Thyroid gland (tissue), 4 donors: ENCODE measurements around the gene AGFG2.

Source experiments
- POLR2A ChIP-seq, 2 donors: fragments of 450-650 bp; IDR thresholded peaks; one replicate each; pipeline ENCODE4 v1.6.1; 2017; ENCODE audit warnings: antibody characterized with exemption in 2 of 2, mild to moderate bottlenecking in 2 of 2, moderate library complexity in 1 of 2
- TF ChIP-seq, protein P1 (sequence below), 6 experiments: fragments of 200-600 bp in 3 of 6; fragments of 450-650 bp in 3 of 6; sonication (generic) in 3 of 6; IDR thresholded peaks; one replicate each; pipeline ENCODE4 v1.5.1; 2016 to 2019; ENCODE audit warnings: antibody characterized with exemption in 6 of 6, mild to moderate bottlenecking in 2 of 6, inconsistent platforms in 1 of 6, moderate library complexity in 1 of 6

DNA sequence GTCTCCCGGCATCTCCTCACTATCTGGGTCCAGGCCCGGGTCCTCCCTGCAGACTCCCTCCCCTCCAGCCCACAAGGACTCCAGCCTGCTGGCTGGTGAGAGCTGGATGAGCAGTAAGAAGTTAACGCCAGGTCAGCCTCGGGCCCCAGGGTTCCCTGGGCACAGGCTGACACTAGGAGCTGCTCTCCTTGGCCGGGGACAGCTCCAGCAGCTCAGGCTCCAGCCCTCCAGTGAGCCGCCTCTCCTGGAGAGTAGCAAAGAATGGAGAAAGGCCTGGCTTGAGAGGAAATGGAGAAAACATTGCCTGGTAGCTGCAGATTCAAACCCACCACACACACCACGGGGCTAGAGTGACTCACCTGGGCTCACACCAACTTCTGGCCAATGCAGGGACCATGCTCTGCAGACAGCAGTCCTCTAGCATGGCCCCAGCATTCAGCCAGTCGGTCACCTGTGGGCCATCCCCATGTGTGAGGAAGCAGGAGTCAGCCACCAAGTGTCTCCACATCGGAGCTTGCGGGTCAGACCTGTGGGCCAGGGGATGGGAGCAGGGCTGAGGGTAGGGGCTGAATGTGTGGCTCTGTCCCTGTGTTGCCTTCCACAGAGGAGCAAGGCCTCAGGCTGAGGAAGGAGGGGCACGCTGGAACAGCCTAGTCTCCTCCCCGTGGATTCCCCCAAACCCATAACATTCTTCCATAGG is 28.2 kb downstream of the AGFG2 start:
- no peak for TF ChIP-seq POLR2A (IDR thresholded peaks at IDR 0.05)
- TF ChIP-seq, protein P1, sequence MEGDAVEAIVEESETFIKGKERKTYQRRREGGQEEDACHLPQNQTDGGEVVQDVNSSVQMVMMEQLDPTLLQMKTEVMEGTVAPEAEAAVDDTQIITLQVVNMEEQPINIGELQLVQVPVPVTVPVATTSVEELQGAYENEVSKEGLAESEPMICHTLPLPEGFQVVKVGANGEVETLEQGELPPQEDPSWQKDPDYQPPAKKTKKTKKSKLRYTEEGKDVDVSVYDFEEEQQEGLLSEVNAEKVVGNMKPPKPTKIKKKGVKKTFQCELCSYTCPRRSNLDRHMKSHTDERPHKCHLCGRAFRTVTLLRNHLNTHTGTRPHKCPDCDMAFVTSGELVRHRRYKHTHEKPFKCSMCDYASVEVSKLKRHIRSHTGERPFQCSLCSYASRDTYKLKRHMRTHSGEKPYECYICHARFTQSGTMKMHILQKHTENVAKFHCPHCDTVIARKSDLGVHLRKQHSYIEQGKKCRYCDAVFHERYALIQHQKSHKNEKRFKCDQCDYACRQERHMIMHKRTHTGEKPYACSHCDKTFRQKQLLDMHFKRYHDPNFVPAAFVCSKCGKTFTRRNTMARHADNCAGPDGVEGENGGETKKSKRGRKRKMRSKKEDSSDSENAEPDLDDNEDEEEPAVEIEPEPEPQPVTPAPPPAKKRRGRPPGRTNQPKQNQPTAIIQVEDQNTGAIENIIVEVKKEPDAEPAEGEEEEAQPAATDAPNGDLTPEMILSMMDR (IDR thresholded peaks at IDR 0.05), result no peak
